HCT116 (cell line): ENCODE measurements around the gene DENND2A.

Source experiments
- CEBPB ChIP-seq: IDR thresholded peaks from 2 replicates; pipeline ENCODE4 v1.6.1; 2012; ENCODE audit warnings: low read depth
- CTCF ChIP-seq, 3 experiments: fragments of 200-600 bp in 1 of 3; sonication (generic) in 1 of 3; IDR thresholded peaks in 2 of 3; conservative IDR thresholded peaks in 1 of 3; 2 replicates each; pipeline ENCODE4 v1.5.1; 2012 to 2017; ENCODE audit warnings: low read depth in 2 of 3, low read length in 2 of 3, antibody characterized with exemption in 1 of 3, borderline replicate concordance in 1 of 3, control low read depth in 1 of 3, mild to moderate bottlenecking in 1 of 3, mixed read lengths in 1 of 3, mixed run types in 1 of 3, moderate library complexity in 1 of 3; ENCODE audit not compliant: insufficient read depth in 1 of 3
- EGR1 ChIP-seq: IDR thresholded peaks from 2 replicates; pipeline ENCODE4 v1.6.1; 2012; ENCODE audit warnings: low read depth
- EZH2 ChIP-seq: fragments of 200-600 bp; sonication (generic); IDR thresholded peaks from 2 replicates; pipeline ENCODE4 v1.6.1; 2017; ENCODE audit warnings: antibody characterized with exemption, mixed run types
- EZH2phosphoT487 ChIP-seq: fragments of 200-600 bp; IDR thresholded peaks from 2 replicates; pipeline ENCODE4 v1.6.1; 2018; ENCODE audit warnings: antibody characterized with exemption, borderline replicate concordance
- MAX ChIP-seq: IDR thresholded peaks from 2 replicates; pipeline ENCODE4 v1.6.1; 2012
- POLR2AphosphoS5 ChIP-seq: IDR thresholded peaks from 2 replicates; pipeline ENCODE4 v1.6.1; 2011; ENCODE audit warnings: mild to moderate bottlenecking, low read depth, low read length, moderate library complexity
- SRF ChIP-seq: IDR thresholded peaks from 2 replicates; pipeline ENCODE4 v1.6.1; 2012; ENCODE audit warnings: low read depth
- TCF7L2 ChIP-seq: IDR thresholded peaks from 2 replicates; pipeline ENCODE4 v1.7.0; 2011; ENCODE audit warnings: borderline replicate concordance, inconsistent platforms; ENCODE audit not compliant: insufficient read depth, insufficient read length; ENCODE audit errors: extremely low read depth
- YY1 ChIP-seq: IDR thresholded peaks from 2 replicates; pipeline ENCODE4 v1.6.1; 2011; ENCODE audit warnings: low read length, low read depth, moderate library complexity, mild to moderate bottlenecking; ENCODE audit not compliant: insufficient replicate concordance; ENCODE audit errors: extremely low read depth
- ZNF274 ChIP-seq: fragments of 200-500 bp; sonication (Bioruptor generic); IDR thresholded peaks from 2 replicates; pipeline ENCODE4 v1.6.1; 2014; ENCODE audit warnings: mild to moderate bottlenecking, low read depth, low read length, inconsistent platforms
- TF ChIP-seq, protein P1 (sequence below): IDR thresholded peaks from 2 replicates; pipeline ENCODE4 v1.6.1; 2012; ENCODE audit warnings: low read depth

- TF ChIP-seq CTCF (IDR thresholded peaks at IDR 0.05 in 2 of 3, conservative IDR thresholded peaks at IDR 0.05 in 1 of 3; ENCODE audit: borderline replicate concordance in 1 of 3, insufficient read depth in 1 of 3, low read depth in 2 of 3, low read length in 2 of 3) (no peak), EZH2 (no peak), ZNF274 (no peak), MAX (0 out of 2 replicates have a peak, but pooled peaks have one; percentile 5), CEBPB (no peak), SRF (no peak), EGR1 (no peak), TCF7L2 (no peak), EZH2phosphoT487 (no peak), YY1 (no peak), POLR2AphosphoS5 (no peak)
- TF ChIP-seq, protein P1, sequence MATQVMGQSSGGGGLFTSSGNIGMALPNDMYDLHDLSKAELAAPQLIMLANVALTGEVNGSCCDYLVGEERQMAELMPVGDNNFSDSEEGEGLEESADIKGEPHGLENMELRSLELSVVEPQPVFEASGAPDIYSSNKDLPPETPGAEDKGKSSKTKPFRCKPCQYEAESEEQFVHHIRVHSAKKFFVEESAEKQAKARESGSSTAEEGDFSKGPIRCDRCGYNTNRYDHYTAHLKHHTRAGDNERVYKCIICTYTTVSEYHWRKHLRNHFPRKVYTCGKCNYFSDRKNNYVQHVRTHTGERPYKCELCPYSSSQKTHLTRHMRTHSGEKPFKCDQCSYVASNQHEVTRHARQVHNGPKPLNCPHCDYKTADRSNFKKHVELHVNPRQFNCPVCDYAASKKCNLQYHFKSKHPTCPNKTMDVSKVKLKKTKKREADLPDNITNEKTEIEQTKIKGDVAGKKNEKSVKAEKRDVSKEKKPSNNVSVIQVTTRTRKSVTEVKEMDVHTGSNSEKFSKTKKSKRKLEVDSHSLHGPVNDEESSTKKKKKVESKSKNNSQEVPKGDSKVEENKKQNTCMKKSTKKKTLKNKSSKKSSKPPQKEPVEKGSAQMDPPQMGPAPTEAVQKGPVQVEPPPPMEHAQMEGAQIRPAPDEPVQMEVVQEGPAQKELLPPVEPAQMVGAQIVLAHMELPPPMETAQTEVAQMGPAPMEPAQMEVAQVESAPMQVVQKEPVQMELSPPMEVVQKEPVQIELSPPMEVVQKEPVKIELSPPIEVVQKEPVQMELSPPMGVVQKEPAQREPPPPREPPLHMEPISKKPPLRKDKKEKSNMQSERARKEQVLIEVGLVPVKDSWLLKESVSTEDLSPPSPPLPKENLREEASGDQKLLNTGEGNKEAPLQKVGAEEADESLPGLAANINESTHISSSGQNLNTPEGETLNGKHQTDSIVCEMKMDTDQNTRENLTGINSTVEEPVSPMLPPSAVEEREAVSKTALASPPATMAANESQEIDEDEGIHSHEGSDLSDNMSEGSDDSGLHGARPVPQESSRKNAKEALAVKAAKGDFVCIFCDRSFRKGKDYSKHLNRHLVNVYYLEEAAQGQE, result no peak
Measured at GRCh38 chr7:140541176-140541512, 99.5 kb downstream of the DENND2A start.
